Stimulated activated CD8-positive, alpha-beta memory T cell treated with anti-CD3 and anti-CD28 coated beads, Interleukin-15, amount 100 ng/mL, for 24 hours (primary cell): Measurements from ENCODE around the gene HTR7.
"Not testable (repeated sequence)": the region's sequence is repeated elsewhere in the genome, so short reads cannot be mapped to it uniquely, and the experiment has no call there.

ENCODE experiments used
- DNase-seq: peaks from one replicate; pipeline ENCODE4 v3.0.0-alpha.2; 2020; ENCODE audit warnings: low read depth

Gene HTR7

DNA sequence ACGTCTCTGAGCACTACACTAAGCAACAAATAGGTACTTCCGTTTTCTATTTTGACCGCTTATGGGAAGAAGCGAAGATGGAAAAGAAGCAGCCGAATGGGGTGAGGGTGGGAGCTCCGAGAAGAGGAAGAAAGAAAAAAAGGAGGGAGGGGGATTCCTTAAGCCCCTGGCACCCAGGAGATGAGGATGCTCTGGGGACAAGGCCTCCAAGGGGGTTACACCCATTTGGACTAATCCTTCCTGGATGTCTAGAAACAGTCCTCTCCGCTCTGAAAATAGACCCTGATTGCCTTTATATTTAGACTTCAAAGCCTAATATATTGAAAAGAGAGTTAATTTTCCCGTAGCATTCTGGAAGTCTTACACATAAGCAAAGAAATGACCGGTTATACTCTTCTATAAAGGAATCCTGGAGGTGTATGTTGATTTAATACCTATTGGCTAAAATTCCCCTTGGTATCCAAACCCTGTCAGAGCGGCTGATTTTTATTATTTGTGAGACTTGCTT is 676 bp upstream of the HTR7 start:
- no peak for DNase-seq

- DNase-seq, result no peak
Observed at GRCh38 chr10:90856964-90857634, 740 bp downstream of the HTR7 start.

GRCh38 chr10:90856261-90856660 is 1.6 kb downstream of the HTR7 start:
- no peak for DNase-seq

- no peak for DNase-seq
Observed at GRCh38 chr10:90855126-90855525, 2.7 kb downstream of the HTR7 start.

- DNase-seq, result no peak
Observed at GRCh38 chr10:90849956-90850749, 7.7 kb downstream of the HTR7 start.

GRCh38 chr10:90847436-90847835 is 10.4 kb downstream of the HTR7 start:
- no peak for DNase-seq

DNA sequence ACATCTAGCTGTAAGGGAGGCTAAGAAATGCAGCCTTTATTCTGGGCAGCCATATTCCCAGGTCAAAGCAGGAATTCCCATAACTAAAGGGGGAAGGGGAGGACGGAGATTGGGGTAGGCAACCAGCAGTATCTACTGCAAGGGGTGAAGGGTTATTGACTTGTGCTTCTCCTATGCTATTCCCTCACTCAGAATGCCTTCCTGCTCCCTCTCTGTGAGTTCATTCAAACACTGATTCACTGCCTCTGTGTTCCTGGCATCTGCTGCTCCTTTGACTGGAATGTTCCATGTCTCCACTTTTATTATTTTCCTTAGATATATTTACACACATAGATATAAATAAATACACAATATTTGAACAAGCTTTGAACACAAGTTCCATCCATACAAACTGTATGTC is 11.1 kb downstream of the HTR7 start:
- no peak for DNase-seq

DNA sequence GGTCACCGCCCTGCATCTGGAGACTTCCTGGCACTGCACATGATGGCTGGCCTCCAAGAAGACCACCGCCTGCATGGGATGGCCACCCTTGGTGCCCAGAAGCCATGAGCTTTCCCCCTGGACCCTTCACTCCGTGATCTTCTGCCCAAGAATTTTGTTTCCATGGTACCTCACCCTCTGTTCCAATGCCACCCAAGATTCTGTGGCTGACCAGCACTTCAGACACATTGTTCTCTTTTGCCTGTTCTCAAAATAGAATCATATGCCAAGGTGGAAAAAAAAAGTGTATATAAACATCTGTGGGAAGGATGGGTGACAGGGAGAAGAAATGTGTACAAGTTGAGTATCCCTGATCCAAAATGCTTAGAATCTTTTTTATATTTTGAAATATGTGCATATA is 12.1 kb downstream of the HTR7 start:
- no peak for DNase-seq

- DNase-seq, result no peak
Observed at GRCh38 chr10:90842725-90843124, 15.1 kb downstream of the HTR7 start.

DNA sequence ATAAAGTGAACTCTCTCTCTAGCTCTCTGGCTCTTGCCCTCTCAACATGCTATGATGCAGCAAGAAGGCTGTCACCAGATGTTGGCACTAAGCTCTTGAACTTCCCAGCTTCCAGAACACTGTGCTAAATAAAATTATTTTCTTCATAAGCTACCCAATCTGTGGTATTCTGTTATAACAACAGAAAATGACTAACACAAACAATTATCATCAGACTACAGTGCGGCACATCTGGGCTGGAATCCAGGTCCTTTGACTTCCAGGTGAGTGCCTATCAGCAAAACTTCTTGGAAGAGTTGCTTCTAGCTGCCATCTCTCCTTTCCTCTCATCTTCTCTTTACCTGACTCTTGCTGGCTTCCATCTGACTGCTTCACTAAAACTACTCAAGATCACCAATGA is 20.4 kb downstream of the HTR7 start:
- no peak for DNase-seq

GRCh38 chr10:90834326-90834725 is 23.5 kb downstream of the HTR7 start:
- no peak for DNase-seq

DNA sequence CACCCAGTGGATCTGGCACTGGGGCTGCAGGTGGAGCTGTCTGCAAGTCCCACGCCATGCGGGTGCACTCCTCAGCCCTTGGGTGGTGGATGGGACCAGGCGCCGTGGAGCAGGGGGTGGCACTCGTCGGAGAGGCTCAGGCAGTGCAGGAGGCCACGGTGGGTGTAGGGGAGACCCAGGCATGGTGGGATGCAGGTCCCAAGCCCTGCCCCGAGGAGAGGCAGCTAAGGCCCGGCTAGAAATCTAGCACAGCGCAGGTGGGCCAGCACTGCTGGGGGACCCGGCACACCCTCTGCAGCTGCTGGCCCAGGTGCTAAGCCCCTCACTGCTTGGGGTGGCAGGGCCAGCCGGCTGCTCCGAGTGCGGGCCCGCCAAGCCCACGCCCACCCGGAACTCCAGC is 25.7 kb downstream of the HTR7 start:
- DNase-seq, result no peak

DNA sequence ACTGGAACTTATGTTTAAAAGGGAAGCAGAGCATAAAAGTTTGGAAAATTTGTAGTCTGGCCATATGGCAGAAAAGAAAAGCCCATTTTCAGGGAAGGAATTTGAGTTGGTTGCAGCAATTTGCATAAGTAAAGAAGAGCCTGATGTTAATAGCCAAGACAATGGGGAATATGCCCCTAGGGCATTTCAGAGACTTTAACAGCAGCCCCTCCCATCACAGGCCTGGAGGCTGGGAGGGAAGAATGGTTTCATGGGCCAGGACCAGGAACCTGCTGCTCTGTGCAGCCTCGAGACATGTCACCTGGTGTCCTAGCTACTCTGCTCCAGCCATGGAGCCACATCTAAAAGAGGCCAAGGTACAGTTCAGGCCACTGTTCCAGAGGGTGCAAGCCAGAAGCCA is 35.3 kb downstream of the HTR7 start:
- no peak for DNase-seq

DNA sequence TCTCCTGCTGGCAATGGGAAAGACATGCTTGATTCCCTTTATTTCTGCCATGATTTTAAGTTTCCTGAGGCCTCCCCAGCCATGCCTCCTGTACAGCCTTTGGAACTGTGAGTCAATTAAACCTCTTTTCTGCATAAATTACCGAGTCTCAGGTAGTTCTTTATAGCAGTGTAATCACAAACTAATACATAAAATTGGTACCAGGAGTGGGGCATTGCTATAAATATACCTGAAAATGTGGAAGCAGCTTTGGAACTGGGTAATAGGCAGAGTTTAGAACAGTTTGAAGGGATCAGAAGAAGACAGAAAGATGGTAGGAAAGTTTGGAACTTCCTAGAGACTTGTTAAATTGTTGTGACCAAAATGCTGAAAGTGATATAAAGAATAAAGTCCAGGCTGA is 36.0 kb downstream of the HTR7 start:
- DNase-seq, result not testable (repeated sequence)

GRCh38 chr10:90819911-90820310 is 37.9 kb downstream of the HTR7 start:
- no peak for DNase-seq

DNA sequence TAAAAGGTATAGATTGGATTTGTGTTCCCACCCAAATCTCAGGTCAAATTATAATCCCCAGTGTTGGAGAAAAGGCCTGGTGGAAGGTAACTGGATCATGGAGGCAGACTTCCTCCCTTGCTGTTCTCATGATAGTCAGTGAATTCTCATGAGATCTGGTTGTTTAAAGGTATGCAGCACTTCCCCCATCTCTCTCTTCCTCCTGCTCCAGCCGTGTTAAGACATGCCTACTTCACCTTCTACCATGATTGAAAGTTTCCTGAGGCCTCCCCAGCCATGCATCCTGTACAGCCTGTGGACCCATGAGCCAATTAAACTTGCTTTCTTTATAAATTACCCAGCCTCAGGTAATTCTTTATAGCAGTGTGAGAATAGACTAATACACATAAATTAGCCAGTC is 39.1 kb downstream of the HTR7 start:
- no peak for DNase-seq

GRCh38 chr10:90817128-90817889 is 40.5 kb downstream of the HTR7 start:
- DNase-seq, result no peak

GRCh38 chr10:90816466-90816865 is 41.4 kb downstream of the HTR7 start:
- no peak for DNase-seq

DNA sequence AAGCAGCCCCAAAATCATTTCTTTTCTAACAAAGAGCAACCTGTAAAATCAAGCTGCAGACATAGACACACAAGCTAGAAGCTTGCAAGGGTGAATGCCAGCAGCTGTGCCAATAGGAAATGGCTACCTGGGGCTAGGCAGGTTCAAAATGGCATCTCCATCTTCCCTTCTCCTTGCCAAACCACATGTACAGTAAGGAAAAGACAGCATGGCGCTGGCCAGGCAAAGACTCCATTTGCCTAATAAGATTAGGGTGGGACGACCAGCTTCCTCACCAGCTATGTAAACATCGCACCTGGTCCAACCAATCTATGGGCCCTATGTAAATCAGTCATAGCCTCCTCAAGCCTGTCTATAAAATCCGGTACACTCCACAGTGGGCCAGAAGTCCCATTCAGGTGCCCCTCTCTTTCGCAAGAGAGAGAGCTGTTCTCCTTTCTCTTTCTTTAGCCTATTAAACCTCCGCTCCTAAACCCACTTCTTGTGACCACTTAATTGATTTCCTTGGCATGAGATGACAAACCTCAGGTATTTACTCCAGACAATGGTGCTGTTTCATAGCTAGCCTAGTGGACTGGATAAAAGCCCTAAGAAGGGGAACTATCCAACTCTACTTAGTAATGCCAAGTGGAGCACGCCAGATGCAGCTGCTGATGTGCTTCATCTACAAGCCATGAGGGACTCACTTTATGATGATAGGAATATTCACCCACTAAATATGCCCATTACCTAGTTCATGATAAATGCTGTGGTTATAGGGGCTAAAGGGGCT is 44.1 kb downstream of the HTR7 start:
- DNase-seq, result no peak

DNA sequence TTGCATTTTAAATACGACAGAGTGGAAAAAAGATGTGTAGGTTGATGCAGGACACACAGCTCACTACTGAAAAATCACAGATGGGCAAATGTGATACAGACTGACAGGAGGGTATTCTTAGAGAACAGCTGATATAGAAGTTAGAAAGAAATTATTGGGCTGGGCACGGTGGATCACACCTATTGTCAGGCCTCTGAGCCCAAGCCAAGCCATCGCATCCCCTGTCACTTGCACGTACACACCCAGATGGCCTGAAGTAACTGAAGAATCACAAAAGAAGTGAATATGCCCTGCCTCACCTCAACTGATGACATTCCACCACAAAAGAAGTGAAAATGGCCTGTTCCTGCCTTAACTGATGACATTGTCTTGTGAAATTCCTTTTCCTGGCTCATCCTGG is 50.7 kb downstream of the HTR7 start:
- DNase-seq, result not testable (repeated sequence)

GRCh38 chr10:90806677-90807076 is 51.2 kb downstream of the HTR7 start:
- no peak for DNase-seq

- no peak for DNase-seq
Observed at GRCh38 chr10:90805206-90805605, 52.6 kb downstream of the HTR7 start.
